Activated CD4-positive, alpha-beta T cell treated with anti-CD3 and anti-CD28 coated beads, Interleukin-2, amount 50 U/mL, for 24 hours (primary cell): ENCODE results near the gene NCAM1.

ENCODE experiments used
- DNase-seq, 2 donors: peaks; one replicate each; pipeline ENCODE4 v3.0.0-alpha.2; 2020; ENCODE audit warnings: low read depth in 1 of 2, low spot score in 1 of 2

Gene NCAM1

DNA sequence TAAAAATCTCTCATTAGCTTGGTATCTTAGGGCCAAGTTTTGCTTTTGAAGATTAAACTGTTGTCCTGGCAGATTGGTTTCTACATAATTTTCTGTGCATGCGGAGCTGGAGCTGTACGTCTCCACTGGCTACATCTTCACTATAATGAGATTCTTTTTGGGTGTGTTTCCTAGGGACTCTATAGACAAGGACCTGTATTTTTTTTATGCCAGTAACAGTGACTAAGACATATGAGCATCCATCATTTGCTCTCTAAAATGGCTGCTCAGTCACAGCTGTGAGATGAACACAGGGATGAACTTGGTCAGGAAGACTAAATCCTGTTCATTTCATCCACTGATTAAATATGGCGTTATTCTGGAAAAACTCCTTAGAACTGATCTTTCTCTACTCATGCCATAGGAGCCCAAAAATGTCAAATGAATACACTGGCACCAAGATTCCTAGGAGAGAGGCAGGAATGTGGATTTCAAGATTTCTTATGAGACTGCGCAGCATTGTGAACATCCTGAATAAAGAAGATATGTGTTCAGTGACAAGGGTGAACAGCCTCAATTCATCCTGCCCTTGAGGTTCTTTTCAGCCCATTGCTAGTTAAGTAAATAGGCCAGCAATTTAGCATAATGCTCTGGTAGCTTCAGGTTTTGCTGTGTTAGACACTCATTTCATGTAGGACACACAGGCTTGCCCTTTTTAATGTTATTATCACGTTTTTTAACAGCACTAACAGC, 168.2 kb downstream of the NCAM1 start:
- DNase-seq, result no peak

DNA sequence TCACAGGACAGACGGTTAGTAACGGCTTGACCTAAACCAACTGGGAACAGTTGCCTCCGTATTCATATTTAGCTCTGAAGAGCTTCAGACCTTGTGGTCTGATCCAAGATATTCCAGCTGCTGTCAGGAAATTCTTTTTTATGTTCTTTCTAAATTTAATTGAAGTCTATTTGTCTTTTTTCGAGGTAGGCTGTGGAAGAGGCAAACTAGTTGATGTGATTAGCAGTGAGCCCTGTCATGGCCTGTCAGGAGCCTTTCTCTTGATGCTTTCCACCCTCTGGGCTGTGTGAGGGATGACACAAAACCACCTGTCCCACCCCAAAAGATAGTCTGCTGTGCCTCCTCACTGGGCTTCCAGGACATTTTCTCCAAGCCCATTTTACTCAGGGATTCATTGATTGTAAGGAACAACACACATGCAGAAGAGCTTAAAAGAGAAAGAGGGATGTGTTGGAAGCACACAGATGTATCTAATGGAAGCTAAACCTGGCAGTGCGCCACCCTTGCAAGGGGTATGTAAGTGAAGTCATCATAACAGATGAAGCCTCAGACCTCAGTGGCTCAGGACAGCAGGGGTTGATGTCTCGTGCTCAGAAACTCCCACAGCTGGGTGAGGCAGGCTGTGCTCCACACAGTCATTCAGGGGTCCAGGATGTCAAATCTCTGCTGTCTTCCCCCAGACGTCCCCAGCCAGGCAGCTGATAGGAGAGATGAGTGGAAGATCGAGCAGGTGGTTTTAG, 170.0 kb downstream of the NCAM1 start:
- DNase-seq, result no peak

DNA sequence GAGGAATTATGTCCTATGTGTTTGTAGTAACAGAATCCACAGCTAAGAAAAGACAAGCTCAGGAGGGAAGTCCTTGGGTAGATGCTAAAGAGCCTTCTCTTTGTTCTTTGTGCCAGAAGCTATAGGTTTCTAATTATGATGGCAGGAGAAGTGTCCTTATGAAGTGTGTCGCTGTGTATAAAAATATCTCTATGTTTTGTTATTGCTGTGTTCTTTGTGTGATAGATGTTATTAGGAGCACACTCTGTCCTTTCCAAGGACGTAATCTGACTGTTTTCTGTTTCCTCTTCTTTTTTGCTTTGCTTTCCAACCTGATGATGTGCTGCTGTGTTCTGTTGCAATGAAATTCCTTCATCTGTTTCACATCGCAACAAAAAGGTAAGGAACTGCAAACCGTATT, 171.9 kb downstream of the NCAM1 start:
- DNase-seq, result no peak

DNA sequence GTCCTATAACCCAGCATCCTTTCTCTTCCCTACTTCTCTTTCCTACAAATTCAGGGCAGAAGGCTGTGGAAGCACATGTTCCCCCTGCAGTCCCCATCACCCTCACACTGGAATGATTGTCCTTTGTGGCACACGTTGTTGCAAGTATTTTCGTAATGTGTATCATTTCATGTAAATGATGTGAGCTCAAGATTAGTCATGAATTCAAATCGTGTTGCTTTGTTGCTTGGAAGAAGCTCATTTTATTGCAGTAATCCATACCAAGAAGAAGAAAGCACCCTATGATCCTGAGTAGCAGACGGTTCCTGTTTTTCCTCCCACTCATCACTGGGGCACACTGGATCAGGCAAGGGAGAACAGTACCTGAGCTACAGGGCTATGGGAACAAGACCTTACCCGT, 173.4 kb downstream of the NCAM1 start:
- no peak for DNase-seq

DNA sequence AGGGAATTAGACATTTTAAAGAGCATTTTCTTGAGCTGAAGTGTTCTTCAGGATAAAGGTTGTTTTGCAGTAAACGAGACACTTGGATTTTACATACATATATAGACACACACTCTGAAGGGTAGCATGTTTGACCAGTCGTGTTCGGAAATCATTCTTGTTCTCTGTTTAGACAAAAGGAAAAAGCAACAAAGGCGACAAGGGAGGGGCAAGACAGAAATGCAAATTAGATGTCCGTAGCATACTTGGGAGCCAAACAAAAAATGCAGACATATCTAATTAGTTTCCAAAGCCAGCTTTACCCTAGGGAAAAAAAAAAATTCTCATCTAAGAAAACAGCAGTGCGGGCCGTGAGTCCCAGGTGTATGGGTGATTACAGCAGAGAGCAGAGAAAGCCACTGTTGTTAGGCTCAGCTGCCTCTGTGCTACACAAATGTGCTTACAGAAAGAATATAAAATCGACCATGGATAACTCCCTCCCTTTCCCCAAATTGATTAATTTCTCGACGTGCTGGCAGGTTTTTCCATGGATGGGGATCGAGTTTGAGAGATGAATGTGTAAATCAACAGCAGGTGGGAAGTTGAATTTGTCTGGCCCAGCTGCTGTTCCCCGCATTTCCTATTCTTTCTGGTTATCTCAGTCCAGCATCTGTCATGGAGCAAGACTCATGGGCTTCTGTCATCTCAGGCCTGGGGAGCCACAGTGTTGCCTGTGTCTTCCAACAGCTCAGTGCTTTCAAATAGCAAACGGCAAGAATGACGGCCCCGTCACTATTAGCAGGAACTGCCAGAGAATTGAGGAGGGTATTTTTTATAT, 176.7 kb downstream of the NCAM1 start:
- DNase-seq, result no peak

DNA sequence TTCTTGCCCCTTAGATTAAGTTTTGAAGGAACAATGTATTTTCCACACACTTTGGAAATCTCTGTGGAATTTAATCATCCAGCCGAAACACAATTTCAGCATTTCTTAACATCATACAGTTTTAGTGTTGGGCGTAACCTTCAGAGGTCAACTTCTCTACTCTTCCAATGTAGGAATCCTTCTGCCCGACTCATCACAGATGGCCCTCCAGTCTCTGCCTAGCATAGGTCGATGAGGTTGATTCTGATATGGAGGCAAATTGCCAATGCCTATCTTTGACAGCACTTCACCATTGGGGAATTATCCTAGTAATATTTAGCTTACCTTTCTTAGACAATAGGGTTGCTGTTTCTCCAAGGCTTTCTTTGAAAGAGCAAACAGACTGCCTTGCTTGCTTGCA, 177.5 kb downstream of the NCAM1 start:
- no peak for DNase-seq

DNA sequence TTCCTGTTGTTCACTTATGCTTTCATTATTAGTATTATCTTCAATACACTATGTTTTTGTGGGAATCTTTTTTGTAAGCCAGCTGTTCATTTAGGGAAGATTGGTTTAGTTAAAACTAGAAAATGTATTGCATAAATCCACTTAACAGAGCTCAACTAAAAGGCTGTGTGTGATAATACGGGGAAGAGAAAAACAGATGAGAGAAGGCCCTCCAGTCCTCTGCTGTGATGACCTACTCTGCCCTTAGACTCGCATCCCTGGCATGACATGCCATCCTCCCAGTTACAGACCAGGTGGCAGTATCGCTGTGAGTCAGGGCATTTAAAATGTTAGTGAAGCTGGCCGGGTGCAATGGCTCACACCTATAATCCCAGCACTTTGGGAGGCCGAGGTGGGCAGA, 179.8 kb downstream of the NCAM1 start:
- DNase-seq, result no peak

DNA sequence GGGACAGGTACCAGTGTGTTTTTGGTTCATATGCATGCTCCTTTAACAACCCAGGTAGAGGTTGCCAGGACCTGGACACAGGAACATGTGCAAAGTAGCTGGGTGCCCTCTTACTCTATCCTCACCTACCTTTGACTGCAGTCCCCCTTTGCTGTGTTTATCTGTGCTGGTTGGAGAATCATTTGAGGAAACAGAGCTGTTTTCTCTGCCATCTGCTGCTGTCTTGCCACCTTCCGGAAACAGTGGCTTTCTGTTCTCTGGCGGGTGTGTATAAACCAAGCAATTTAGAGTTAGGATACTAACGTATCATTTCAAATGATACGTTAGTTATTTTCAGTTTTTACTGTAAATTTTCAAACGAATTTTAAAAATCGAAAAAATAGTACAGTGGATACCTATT, 181.3 kb downstream of the NCAM1 start:
- no peak for DNase-seq

DNA sequence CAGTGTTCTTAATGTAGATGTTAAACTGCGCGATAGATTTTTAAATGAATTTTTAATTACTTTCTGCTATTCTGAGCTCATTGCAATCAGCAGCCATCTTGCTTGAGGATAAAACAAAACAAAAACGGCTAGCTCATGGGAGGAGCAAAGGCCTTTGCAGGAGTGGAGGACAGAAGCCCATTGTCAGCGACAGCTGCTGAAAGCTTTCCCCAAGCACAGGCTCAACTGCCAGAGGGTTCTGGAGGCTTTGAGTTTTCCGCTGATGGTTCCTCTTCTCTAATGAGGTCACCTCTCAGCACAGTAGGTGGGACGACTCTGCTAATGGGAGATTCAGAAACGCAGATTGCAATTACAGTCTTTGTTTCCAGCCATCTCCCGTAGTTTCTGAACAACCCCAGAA, 186.0 kb downstream of the NCAM1 start:
- no peak for DNase-seq

DNA sequence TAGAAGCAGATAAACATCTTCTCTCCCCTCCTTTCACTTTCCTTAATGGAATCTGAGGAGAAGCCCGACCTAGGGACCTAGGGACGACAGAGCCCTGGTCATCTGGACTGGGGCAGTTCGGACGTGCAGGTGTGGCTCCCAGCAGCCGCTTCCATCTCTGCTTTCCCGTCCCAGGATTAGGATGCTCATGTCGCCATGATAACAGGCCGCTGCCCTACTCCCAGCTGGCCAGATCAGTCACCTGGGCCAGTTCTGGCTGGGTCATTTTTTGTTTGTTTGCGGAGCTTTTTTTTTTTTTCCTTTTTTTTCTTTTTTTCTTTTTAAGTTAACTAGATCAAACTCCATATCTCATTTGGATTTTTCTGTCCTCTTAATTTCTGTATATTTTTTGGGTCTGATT, 186.9 kb downstream of the NCAM1 start:
- no peak for DNase-seq

DNA sequence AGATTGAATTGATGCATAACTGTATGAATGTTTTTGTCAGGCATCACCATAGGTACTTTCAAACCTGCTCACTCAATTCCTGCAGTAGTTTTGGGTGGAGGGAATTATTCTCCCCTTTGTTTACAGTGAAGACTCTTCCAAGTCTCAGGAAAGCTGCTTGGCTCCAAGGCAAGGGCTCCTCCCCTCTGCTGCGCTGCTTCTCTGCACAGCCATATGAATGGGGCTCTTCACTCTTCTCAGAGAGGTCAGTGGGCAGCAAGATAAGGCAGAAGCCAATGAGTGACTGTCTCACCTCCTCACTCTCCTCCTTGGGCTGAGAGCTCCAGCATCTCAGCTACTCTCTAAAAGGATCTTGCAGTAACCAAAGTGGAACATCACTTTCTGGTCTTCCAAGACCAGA, 187.4 kb downstream of the NCAM1 start:
- no peak for DNase-seq

DNA sequence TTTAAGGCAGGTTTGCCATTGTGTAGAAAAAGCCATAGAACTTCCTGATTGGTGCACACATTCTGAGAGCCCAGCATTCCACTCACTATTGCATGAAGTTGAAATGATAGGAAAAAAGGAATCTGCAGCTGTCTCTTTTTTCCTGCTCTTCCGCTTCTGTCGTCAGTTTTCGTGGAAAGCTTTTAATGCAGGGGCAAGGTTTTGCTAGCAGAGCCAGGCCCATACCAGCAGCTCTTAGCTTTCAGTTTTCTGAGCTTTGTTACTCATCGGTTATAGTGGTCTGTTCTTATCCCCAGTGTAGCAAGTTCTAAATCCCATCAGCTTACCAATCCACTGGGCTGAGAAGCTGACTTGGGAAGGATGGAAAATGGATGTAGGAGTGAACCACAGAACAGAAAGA, 190.3 kb downstream of the NCAM1 start:
- no peak for DNase-seq

DNA sequence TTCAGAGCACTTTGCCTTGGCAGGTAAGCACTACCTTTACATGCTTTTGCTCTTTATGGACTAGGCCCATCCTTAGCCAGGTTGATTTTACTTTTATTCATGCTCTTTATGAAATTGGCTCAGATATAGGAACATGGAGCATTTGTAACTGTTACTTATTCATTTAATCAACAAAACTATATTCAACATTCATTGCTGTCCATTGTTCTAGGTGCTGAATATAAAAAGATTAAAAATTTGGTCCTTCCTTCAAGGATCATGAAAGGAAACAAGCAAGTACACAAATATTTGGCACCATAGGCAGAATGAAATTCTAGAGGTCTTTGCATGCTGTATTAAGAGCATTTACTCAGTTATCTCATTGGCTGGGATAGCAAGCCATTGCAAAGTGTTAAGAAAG, 191.3 kb downstream of the NCAM1 start:
- no peak for DNase-seq

DNA sequence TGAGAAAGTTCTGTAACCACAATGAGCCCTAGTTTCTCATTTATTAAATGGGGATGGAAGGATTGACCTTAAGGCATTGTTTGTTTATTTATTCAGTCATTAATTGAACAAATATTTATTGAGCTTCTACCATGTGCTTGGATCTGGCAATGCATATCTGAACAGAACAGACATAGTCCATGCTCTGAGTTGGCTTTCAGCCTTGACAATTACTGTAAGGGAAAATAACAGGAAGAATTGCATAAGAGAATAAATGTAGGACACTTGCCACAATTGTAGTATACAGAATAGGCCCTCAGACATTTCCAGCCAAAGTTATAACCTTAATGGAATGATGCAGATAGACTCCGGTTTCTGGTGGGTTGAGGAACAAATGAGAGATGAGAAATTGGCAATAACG, 192.6 kb downstream of the NCAM1 start:
- DNase-seq, result no peak

DNA sequence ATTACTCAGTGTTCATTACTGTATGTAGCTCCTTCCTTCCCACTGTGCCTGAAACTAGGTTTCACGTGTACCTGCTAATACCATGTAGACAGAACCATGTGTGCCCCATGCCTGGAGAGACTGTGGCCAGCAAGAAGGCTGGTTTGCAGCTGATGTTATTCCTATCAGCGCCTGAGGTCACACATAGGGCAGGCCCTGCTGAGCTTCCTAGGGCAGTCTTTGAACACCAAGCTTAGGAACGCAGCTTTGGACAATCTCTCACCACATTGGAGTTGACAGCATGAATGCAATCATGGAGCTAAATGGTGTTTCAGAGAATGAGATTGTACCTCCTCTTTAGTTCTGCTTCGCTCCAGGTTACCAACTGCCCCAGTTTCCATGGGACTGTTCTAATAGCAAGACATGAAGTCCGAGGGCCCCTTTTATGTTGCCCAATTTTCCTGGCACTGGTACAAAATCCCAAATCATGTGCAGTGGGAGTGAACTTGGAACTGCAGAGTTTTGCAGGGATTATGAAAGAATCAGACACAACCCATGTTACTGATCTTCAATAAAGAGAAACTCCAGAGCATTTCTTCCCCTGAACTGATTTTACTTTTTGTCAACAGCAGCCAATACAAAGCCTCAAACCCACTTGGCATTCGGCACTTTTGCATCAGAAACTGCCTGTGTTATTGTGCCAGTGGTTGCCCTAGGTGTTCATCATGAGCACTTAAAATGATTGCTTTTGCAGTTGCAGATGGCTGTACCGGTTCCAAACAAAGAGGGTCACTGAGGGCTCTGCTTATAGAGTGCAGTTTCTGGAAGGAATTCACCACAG, 199.0 kb downstream of the NCAM1 start:
- no peak for DNase-seq

DNA sequence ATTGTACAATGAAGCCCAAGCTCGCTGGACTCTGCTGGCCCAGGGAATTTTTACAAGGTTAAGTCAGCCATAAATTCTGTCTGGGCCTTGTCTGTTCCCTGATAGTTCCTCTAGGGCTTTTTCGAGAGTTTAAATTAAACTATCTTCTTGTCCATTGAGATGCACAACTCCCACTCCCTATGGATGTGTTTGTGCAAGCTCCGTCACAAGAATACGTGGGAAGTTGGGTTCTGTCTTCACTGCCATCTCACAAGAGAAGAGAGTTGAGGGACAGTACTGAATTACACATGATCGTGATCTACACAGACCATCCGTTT, 199.5 kb downstream of the NCAM1 start:
- DNase-seq, result no peak

DNA sequence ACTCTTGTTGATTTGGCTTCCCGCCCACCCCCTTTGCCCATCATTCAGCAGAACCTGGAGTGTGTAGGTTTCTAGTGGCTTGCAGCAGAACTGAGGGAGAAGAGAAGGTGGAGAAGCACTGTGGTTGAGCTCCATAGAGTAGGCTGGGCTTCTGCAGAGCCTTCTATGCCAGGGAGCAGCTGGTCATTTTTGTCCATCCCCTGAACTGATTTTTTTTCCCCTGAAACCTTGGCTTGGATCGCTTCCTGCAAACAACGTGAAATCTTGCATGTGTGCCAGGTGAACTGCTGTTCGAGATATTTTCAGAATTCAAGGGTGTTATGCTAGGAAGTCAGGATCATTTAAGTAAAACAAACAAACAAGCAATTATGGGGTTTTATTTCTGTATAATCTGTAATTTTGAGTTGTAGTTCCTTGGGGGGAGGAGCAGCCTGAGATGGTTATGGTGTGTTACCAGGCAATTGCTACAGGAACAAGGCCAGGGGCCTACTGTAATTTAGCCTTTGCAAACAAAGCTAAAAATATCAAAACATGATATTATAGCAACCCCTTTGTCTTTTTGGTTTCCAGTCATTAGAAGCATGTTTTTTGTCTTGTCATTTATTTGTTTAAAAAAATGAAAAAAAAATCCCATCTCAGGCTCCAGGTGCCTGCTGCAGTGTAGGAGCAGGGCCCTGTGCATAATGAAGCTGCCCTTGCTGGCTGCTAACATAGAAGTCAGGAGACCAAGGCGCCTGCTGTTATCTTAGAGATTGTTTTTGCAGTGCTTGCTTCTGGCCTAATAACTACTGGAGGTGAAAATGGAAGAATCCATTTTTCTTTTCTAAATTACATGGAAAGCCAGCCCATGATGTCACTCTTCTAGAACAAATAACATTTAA, 200.7 kb downstream of the NCAM1 start:
- no peak for DNase-seq

DNA sequence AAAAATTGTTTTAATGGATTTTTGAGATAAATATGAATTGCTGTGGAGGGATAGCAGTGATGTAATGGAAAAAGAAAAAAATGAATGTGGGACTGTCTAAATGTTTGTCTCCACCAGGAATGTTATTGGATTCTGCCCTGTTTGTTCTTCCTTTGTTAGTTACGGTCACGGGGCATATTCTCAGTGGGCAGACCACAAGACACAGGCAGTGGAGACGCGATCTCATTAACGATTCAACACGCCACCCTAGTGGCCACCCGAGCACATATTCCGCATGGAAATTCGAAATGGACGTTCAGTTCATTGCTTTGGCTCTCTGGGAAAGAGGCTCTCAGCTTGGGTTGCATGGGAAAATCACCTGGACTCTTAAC, 201.4 kb downstream of the NCAM1 start:
- no peak for DNase-seq

DNA sequence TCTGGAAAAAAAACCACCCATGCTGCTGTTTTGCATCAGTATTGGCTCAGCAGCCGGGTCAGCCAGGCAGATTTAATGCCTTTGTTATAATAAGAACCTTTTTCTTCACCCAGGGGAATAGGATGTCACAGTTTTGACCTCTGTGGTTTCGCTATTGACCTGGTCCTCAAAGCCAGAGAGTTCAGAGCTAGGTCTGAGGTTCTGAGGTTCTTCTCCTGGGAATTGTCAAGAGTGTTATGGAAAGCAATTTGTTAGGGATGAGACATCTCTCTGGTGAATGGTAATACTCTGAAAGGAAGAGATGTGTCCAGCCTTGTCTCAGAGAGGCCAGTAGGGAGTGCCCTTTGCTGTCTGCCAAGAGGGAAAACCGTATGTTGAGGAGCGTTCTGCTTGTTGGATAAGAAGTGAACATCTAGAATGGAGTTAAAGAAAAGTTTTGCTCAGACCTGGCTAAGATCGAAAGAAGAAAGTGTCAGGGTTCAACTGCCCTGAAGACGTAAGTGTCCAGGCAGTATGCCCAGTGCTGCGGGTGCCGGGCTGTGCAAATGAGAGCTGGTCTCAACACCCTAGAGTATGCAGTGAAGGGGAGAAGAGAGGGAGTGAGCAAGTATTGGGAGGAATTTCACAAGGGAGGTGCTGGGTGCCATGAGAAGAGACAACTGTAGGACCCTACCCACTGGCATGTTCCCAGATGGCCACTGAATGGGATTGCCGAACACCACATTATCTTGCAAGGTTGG, 202.2 kb downstream of the NCAM1 start:
- DNase-seq, result no peak

DNA sequence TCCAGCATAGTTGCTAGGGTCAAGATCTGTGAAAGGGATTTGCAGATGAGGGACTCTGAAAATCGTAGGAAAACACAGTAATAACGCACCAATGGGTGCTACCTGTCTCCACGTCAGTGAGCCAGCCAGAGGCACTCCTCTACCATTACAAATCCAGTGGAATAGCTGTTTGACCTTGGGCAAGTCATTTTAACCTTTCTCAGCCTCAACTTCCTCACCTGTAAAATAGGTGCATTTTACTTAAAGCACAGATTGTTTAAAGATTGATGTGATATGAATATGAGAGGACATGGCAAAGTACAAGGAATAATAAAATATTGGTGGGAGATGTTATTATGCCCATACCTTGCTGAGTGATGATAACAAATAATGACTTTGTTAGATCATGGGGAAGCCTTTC, 205.1 kb downstream of the NCAM1 start:
- DNase-seq, result no peak
